Epithelial cell of prostate (primary cell): ENCODE measurements around the gene MYO1D.

Experiments used
- DNase-seq: peaks from one replicate; pipeline ENCODE4 v3.0.0-alpha.2; 2011; ENCODE audit warnings: low read depth, low spot score
- H3K27ac ChIP-seq: fragments of 450-650 bp; 2 replicates; pipeline ENCODE4 v1.5.1; 2017; ENCODE audit warnings: mild to moderate bottlenecking

Gene MYO1D

DNA sequence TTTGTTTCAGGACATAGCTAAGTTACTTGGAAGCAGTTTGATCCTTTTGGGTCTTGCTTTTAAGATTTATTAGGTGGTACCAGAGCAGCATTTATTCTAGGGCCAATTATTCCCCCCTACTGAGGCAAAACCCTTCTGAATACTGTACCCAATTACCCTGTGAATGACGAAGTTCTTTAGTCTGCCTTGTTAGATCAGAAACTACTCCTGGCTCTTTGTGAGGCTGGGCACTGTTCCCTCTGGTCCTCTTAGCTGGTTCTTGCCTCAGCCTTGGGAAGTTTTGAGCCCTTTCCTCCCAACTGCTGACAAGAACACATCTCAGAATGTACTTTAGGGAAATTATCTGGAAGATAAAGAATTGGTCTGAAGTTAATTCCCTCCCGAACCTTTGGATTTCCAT, 274.5 kb downstream of the MYO1D start:
- DNase-seq: no peak
- H3K27ac ChIP-seq: no peak overlapping the region

DNA sequence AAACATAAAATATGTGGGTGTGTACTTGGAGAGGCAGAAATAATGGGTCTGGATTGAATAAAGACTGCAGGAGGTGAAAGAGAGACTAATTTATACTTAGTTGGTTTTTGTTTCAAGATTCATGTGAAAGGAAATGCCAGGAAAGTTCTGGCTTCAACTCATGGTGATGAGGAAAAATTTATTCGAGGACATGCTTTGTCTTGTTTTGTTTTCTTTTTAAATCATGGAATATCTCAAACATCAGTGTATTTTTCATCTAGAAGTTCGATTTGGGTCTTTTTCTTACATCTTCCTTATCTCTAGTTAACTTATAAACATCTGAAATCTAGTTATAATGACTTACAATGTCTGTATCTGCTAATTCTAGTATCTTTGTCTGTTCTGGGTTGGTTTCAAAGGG, 275.1 kb downstream of the MYO1D start:
- no peak overlapping the region for H3K27ac ChIP-seq
- DNase-seq: no peak

DNA sequence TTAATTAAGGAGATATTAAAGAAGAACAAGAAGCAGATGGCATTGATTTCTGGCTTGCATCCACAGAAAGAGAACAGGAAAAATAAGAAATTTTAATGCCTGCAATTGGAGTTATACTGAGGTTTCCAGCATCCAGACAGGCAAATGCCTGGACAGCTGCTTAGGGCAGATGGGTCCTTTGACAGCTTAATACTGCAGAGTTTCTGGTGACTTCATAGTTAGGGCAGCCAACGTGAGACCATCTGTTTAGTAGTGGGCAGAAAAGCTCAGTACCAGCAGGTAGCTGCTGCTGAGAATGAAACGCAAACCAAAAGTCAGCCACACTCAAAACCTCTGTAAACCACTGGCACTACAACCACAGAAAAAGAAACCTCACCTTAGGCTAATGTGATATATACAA, 280.3 kb downstream of the MYO1D start:
- H3K27ac ChIP-seq: no peak overlapping the region

DNA sequence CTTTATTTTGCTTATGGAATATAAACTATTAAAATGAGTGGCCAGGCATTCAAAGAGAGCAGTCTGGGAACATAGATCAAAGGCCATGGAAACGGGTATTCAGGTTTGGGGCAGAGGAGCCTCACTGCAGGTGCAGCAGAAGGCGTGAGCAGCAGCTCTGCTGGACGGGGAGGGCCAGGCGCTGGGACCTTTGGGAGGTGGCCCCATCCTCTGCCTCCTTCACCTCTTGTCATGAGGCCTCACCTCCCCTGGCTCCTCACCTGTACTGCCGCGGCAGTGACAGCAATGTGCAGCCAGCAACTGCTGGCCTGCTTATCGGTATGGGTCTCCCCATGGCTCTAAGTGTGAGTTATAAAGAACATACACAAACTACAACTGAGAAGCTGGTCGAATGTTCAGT, 280.7 kb downstream of the MYO1D start:
- no peak overlapping the region for H3K27ac ChIP-seq
- no peak for DNase-seq

More for the DNA sequence above, 280.3 kb downstream of the MYO1D start:
- no peak for DNase-seq

DNA sequence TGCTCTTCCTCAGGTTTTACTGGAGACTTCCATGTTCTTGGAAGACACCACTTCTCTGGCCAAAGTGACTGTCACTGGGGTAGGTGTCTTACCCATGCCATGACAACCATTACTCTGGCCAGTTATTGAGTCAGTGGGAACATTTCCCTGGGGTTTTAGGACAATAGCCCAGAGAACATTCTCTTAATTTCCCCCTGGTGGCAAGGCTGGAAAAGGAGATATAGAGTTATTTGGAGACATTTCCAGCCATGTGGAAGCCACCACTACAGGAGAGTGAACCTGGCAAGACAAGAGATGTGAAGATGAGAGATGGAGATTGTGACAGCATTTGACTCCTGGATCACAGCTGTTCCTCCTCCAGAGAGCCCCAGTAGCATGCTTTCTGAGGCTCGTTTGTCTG, 283.9 kb downstream of the MYO1D start:
- no peak overlapping the region for H3K27ac ChIP-seq
- no peak for DNase-seq

DNA sequence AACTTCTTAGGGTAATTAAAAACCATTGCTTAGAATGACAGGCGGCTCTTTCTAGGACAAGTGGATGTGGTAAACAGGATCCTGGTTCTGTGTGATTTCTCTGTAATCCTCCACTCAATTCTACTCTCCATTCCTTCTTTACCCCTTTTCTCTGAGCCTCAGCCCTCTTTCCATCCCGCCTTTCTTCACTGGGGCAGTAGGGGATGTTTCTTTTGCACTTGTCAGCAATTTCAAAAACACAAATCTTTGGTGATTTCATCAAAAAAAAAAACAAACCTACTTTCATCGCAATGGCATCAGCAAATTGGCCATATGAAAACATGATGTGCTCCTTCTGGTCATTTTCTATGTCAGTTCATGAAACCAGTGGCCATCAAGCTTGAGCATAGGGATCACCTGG, 285.5 kb downstream of the MYO1D start:
- no peak for DNase-seq

DNA sequence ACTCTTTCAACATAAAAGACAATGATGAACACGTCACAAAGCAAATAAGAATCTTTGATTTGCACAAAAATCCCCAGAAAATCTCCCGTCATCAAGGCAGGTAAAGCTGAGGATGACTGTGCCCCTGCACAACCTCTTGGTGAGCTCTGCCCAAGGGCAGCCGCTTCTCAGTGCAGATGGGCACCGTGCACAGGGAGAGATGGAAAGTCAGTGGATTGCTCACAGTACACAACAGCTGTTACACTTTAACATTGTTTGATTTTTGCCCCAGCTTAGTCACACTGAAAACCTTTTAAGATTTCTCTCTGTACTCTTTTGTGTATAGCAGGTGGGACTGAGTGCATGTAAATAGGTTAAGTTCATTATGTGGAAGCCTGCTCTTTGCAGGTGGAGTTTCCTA, 285.9 kb downstream of the MYO1D start:
- no peak overlapping the region for H3K27ac ChIP-seq
- DNase-seq: no peak

More for the DNA sequence above, 285.5 kb downstream of the MYO1D start:
- no peak overlapping the region for H3K27ac ChIP-seq

DNA sequence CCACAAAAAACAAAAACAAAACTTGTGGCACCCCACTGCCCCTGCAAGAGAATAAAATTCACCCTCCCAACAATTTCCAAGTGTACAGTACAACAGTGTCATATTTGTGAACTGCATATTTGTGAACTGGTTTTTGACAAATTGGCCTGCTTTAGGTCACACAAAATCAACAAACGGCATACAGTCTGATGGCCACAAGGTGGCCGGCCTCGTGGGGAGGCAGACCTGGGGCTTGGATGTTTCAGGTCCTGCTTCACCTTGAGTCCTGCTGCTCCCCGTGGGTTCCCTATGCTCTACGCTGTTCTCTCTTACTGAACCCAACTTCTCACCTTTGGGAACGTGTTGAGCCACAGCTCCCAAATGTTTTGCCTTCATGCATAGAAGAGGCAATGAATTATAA, 287.9 kb downstream of the MYO1D start:
- DNase-seq: no peak
- no peak overlapping the region for H3K27ac ChIP-seq

DNA sequence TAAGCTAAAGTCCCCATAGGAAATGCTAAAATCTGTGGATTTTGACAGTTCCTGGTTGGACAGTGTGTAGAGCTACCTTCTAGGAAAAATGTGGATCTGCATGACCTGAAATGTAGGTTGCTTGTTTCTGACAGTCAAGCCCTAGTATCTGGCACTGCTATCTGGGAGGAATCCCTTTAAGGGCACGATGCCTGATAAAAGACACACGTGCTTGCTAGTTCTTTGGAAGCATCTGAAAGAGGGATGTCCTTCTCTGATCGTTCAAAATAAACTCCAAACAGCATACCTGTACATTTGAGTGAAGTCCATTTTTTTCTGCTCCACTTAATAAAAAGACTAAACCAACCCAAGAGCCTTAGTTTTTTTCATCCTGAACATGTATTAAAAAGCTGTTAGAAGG, 288.8 kb downstream of the MYO1D start:
- no peak for DNase-seq
- H3K27ac ChIP-seq: no peak overlapping the region

DNA sequence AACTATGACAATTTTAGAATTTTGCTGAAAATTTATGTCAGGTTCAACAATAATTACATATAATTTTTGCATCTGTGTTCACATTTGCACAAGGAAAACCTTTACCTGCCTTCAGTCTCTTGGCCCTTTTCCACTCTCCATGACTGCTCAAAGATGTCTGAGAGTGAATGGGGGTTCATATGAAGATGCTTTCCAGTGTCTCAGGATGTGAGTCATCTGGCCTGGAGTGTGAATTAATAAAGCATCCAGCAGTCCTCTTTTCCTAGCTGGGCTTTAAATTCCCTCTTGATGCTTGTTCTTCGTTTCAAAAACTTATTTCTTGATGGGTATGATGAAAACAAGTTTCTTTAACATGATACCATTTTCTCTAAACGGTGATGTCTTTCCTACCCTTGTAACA, 290.3 kb downstream of the MYO1D start:
- H3K27ac ChIP-seq: no peak overlapping the region
- DNase-seq: no peak

DNA sequence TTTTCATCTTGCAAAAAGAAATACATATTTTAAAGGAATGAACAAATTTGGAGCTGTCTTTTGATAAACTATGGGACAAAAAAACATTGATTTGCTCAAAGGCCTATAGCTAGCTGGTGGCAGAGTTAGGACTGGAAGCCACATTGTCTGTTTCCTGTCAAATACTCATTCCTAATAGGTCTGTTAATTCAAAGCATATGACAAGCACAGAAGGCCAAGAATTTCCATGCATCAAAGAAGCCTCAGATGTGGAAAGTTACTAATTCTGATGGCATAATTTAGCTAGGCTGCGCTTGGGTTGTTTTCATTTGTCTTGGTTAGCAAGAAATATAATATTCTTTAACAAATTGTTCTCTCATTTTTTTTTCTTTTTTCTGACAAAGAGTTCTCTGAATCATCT, 292.1 kb downstream of the MYO1D start:
- DNase-seq: no peak
- no peak overlapping the region for H3K27ac ChIP-seq

DNA sequence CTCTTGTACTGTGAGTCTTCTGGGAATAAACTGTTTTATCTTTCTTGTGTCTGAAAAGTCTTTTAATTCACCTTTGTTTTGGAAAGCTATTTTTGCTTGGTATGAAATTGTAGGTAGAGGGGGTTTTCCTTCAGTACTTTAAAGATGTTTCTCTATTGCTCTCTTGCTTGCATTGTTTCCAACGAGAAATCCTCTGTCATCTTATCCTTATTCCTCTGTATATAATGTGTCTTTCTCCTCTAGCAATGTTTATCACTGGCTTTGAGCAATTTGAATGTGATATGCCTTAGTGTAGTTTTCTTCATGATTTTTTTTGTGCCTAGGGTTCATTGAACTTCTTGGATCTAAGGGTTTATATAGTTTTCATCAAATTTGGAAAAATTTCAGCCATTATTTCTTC, 293.9 kb downstream of the MYO1D start:
- H3K27ac ChIP-seq: no peak overlapping the region

DNA sequence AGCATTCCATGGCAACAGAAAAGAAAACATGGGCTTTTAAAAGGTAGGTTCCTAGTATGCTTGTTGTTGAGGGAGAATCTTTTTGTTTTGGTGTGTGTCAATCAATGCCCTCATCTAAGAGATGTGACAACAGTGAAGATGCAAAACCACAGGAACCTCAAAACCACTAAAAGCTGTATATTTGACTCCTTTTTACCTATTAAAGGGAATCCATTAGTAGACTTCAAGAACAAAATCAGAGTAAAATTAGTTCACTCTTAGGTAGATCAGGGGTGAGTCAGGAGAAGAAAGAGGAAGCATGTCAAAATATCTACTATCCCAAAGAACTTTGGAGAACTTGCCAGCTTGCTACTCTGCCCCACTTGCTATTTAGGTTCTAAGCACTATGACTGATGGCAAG, 301.1 kb downstream of the MYO1D start:
- DNase-seq: no peak
- no peak overlapping the region for H3K27ac ChIP-seq

More for the DNA sequence above, 293.9 kb downstream of the MYO1D start:
- no peak for DNase-seq

DNA sequence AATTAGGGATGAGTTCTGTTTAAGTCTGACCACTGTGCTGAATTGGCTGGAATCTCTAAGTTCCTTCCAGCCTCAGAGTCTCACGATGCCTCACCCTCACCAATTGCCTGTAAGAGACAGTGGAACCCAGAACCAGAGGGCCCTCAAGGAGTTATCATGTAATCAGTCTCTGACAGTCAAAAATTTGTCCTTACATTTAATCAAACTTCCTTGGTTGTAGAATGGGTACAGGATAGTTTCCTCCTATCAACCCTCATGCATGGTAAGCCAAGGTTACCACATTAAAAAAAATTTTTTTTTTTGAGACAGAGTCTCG, 306.9 kb downstream of the MYO1D start:
- H3K27ac ChIP-seq: peak overlapping the region; percentile 99
- no peak for DNase-seq

DNA sequence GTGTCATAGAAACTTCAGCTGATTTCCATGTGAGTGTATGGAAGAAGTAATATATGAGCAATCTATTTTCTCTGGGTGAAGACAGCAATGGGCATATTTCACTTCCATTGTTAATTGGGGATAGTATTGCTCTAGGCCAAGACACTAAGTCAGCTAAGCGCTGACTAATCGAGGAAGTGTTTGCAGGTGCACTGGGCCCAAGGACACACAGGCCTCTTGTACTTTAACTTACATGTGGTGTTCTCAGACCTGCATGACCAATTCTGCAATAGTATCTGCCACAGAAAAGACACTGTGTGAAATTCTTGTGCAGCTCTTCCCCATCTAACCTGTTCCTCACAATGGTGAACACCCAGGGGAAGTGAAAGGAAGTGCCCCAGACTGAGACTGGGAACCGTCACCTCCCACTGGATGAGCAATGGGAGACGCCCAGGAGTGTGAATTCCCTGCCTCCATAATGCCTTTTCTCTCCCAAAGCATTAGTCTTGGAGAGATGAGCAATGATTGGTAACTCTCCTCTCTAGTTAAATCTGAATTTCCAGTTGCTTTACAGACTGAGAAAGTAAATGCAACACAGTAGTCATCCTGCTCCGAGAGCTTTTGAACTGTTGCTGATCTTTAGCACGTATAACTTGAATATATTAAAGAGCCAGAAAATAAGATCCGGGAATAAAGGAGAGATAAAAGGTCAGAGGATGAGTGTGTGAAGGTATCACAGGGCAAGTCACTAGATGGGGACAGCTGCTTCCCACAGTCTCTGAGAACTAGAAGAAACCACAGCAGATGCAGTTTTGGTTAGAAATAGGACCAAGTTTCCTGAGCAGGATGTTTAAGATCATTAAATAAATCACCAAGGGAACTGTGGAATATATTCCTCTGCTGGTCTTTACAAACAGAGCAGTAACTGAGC, 307.5 kb downstream of the MYO1D start:
- peak overlapping the region; percentile 99 for H3K27ac ChIP-seq

DNA sequence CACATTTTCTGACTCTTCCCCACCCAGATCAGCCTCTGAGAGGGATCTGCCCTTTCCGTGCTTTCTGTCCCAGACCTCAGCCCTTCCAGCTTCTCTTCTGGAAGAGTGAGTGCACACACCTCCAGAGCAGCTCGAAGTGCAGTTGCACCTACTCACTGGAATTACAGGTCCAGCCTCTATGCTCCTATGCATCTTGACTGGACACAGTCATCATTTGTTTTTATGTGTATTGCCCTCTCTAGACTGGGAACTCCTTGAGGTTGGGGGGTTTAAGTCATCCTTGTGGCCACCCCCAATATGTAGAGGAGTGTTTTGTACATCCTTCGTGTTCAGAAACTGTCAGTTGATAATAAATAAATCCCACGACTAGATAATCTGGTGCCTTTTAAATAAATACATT, 308.2 kb downstream of the MYO1D start:
- H3K27ac ChIP-seq: peak overlapping the region; percentile 99
- no peak for DNase-seq

More for the DNA sequence above, 307.5 kb downstream of the MYO1D start:
- peak; percentile 99 for DNase-seq

DNA sequence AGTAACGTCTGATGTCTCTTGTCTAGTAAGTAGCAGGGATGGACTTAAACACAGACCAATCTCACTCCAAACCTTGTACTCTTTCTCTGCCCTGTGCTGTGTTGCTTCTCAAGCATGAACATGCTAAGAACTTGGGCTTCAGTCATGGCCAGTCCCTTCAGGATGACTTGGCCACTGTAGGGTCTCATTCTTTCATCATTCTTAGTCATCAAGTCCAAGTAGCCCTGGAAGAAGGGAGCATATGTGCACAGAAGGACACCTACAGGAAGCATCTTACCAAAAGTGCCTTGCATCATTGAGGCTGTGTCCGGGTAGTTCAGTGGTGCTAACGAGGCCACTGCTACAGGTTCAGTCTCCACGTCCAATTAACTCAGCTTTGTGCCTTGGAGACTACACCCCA, 309.4 kb downstream of the MYO1D start:
- peak overlapping the region; percentile 99 for H3K27ac ChIP-seq
- DNase-seq: no peak

DNA sequence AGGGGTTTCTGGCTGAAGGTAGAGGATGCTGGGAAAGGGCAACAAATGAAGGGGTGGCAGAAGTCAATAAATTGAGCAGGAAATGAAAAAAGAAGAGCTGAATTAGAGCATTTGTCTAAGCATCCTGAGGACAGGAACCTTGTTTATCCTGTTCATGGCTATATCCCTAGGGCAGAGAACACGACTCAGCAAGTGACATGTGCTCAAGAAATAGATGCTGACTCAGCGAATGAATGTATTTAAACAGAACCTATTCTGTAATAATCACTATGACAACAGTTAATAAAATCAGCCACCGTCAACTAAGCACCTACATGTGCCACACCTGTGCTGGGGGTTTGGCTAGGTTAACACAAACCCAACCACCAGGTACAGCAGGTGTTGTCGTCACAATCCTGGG, 309.8 kb downstream of the MYO1D start:
- no peak for DNase-seq

DNA sequence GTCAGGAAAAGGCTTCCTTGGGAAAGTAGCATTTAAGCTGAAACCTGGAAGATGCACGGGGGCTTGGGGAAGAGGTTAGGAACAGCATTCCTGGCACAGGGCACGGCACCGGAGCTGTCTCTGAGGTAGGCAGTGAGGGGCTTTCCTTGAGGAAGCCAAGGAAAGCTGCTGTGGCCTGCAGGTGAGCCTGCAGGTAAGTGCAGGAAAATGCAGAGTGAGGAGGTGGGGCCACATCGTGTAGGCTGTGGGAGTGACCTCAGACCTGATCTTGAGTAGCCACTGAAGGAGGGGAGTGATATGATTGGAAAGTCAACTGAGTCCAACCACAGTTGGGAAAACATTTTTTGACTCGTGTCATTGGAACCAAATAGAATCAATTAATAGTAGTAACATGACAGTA, 310.6 kb downstream of the MYO1D start:
- DNase-seq: no peak

More for the DNA sequence above, 309.8 kb downstream of the MYO1D start:
- peak overlapping the region; percentile 99 for H3K27ac ChIP-seq

DNA sequence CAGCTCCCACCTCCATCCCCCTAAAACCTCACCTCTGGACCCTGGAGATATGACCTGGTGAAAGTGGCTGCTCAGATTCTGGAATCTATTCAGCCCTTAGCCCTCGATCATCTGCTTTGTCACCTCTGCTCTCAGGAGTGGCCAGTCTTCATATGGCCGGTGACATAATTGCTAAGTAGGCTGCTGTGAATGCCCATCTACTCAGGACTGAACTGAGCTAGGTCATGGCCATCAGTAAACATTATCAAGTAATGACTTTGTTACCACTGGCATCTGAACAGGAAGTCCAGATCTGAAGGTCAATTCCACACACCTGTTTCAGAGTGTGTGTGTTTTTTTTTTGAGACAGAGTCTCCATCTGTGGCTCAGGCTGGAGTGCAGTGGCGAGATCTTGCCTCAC, 311.5 kb downstream of the MYO1D start:
- peak overlapping the region; percentile 50 for H3K27ac ChIP-seq
- DNase-seq: no peak

More for the DNA sequence above, 310.6 kb downstream of the MYO1D start:
- no peak overlapping the region for H3K27ac ChIP-seq

DNA sequence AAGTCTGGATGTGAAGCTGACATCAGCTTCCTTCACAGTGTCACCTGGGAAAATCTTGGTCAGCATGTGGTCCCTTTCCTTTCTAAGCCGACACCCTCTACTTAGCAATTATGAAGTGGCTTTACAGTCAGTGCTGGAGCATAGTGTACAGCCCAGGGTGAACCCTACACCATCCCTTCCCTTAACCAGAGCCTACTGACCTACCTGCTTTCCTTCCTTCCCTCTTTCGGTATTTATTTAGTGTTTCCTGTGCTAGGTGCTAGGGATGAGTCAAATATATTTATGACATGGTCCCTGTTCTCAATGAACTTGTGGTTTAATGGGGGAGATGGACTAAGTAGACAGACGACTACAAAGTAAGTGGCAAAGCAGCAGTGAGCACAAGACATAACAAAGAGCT, 312.6 kb downstream of the MYO1D start:
- no peak for DNase-seq

DNA sequence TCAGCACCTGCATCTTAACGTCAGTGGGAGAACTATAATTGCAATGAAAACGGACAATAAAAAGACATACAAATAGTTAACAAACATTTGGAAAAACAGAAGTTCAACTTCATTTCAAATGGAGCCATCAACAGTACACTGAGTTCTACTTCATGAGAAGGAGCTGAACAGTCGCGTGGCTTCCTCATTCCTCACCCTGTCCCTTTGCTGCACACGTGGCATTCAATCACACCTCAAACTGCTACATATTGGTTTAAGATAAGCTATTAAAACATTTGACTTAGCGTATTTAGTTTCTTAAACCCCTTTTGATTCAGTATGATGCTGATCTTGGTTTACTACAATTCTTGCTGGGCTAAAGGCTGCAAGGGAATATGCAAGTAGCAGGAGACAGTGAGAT, 313.3 kb downstream of the MYO1D start:
- DNase-seq: no peak
- H3K27ac ChIP-seq: peak overlapping the region; percentile 50

More for the DNA sequence above, 312.6 kb downstream of the MYO1D start:
- H3K27ac ChIP-seq: peak overlapping the region; percentile 50
